Measurements from ENCODE around the gene DPH6. TPM values are rescaled to one million over a fixed set of nuclear protein-coding genes. Genes with fewer than 3 reads are reported as not detected.

DPH6 gene
- total RNA-seq, 6 experiments from 2014 or later, result 5.5 to 12.8 (median 6.9) TPM

- no peaks in the 10 kb centered on the region for H3K9me3 ChIP-seq
- H3K27me3 ChIP-seq, result no peaks in the 10 kb centered on the region
- intact Hi-C loops (cut with DNase I), result no loop called here
- H3K4me1 ChIP-seq, result no peaks in the 10 kb centered on the region
- WGBS (ENCODE audit: insufficient coverage, low coverage, low lambda C conversion rate, missing lambda C conversion rate), result 94% methylated on average over 4 of the region's 4 CpGs
- ATAC-seq (no peak), DNase-seq (no peak)
- H3K4me3 ChIP-seq, result no peak overlapping the region
- no peak for TF ChIP-seq CTCF (IDR thresholded peaks at IDR 0.05)
- TF ChIP-seq POLR2A (IDR thresholded peaks at IDR 0.05), result no peak
- H3K27ac ChIP-seq, result no peak overlapping the region
- H3K36me3 ChIP-seq, result no peaks in the 10 kb centered on the region
These were observed 55.5 kb downstream of the DPH6 start for GRCh38 chr15:35490511-35490910.

GRCh38 chr15:35487417-35487816 is 58.5 kb downstream of the DPH6 start:
- Histone ChIP-seq H3K27ac (no peak overlapping the region), H3K36me3 (no peaks in the 10 kb centered on the region), H3K27me3 (no peaks in the 10 kb centered on the region), H3K9me3 (no peaks in the 10 kb centered on the region), H3K4me3 (no peak overlapping the region), H3K4me1 (no peaks in the 10 kb centered on the region)
- intact Hi-C loops (cut with DNase I), result no loop called here
- DNase-seq (no peak), ATAC-seq (no peak)
- TF ChIP-seq CTCF (IDR thresholded peaks at IDR 0.05) (no peak), POLR2A (IDR thresholded peaks at IDR 0.05) (no peak)
- no CpG with 5 or more reads among the region's 2 CpGs for WGBS (ENCODE audit: insufficient coverage, low coverage, low lambda C conversion rate, missing lambda C conversion rate)

GRCh38 chr15:35486296-35486695 is 59.7 kb downstream of the DPH6 start:
- intact Hi-C loops (cut with DNase I), result no loop called here
- TF ChIP-seq POLR2A (IDR thresholded peaks at IDR 0.05) (no peak), CTCF (IDR thresholded peaks at IDR 0.05) (no peak)
- no peak for DNase-seq
- Histone ChIP-seq H3K4me1 (no peaks in the 10 kb centered on the region), H3K27ac (no peak overlapping the region), H3K36me3 (no peaks in the 10 kb centered on the region), H3K27me3 (no peaks in the 10 kb centered on the region), H3K9me3 (no peaks in the 10 kb centered on the region), H3K4me3 (no peak overlapping the region)
- WGBS (ENCODE audit: insufficient coverage, low coverage, low lambda C conversion rate, missing lambda C conversion rate), result 83% methylated on average over 1 of the region's 1 CpG
- no peak for ATAC-seq

- H3K27ac ChIP-seq, result no peak overlapping the region
- no peaks in the 10 kb centered on the region for H3K9me3 ChIP-seq
- 96% methylated on average over 2 of the region's 2 CpGs for WGBS (ENCODE audit: insufficient coverage, low coverage, low lambda C conversion rate, missing lambda C conversion rate)
- H3K4me1 ChIP-seq, result no peaks in the 10 kb centered on the region
- no peaks in the 10 kb centered on the region for H3K36me3 ChIP-seq
- TF ChIP-seq CTCF (IDR thresholded peaks at IDR 0.05) (no peak), POLR2A (IDR thresholded peaks at IDR 0.05) (no peak)
- DNase-seq (no peak), ATAC-seq (no peak)
- H3K27me3 ChIP-seq, result no peaks in the 10 kb centered on the region
- no peak overlapping the region for H3K4me3 ChIP-seq
- intact Hi-C loops (cut with DNase I), result no loop called here
These were observed 60.6 kb downstream of the DPH6 start for GRCh38 chr15:35485411-35485810.
